Tibial nerve (tissue), 4 donors: ENCODE measurements around the gene LBH. TPM values are rescaled to one million over a fixed set of nuclear protein-coding genes. Genes with fewer than 3 reads are reported as not detected.

ENCODE experiments used
- DNase-seq, 2 donors: peaks; one replicate each; pipeline ENCODE4 v3.0.0-alpha.2; 2019; ENCODE audit warnings: low spot score in 2 of 2
- H3K27ac ChIP-seq, 4 donors: fragments of 200-600 bp; sonication (generic) in 3 of 4; one replicate each; pipeline ENCODE4 v1.5.1; 2017 to 2019; ENCODE audit warnings: mild to moderate bottlenecking in 1 of 4
- H3K27me3 ChIP-seq, 2 donors: fragments of 200-600 bp; sonication (generic) in 1 of 2; one replicate each; pipeline versions ENCODE4 v1.5.1 to v1.6.0; 2017 to 2019
- H3K36me3 ChIP-seq, 3 donors: fragments of 200-600 bp; sonication (generic); one replicate each; pipeline ENCODE4 v1.5.1; 2018 to 2019
- H3K4me1 ChIP-seq, 4 donors: fragments of 200-600 bp; sonication (generic) in 3 of 4; one replicate each; pipeline ENCODE4 v1.5.1; 2017 to 2019
- H3K4me3 ChIP-seq, 4 donors: fragments of 200-600 bp; sonication (generic) in 3 of 4; one replicate each; pipeline ENCODE4 v1.5.1; 2017 to 2019; ENCODE audit warnings: mild to moderate bottlenecking in 1 of 4, moderate library complexity in 1 of 4
- H3K9me3 ChIP-seq, 4 donors: fragments of 200-600 bp; sonication (generic) in 3 of 4; one replicate each; pipeline ENCODE4 v1.5.1; 2017 to 2019
- CTCF ChIP-seq, 5 experiments: fragments of 200-600 bp in 3 of 5; fragments of 450-650 bp in 2 of 5; sonication (generic) in 3 of 5; IDR thresholded peaks; one replicate each; pipeline ENCODE4 v1.5.1; 2016 to 2019; ENCODE audit warnings: antibody characterized with exemption in 5 of 5, mild to moderate bottlenecking in 3 of 5, moderate library complexity in 2 of 5
- EP300 ChIP-seq, 2 donors: sonication (generic); formaldehyde crosslinking; IDR thresholded peaks; one replicate each; pipeline ENCODE4 v1.6.1; 2017; ENCODE audit warnings: antibody characterized with exemption in 2 of 2, mild to moderate bottlenecking in 1 of 2
- POLR2A ChIP-seq, 2 donors: fragments of 450-650 bp; IDR thresholded peaks; one replicate each; pipeline ENCODE4 v1.6.1; 2017; ENCODE audit warnings: antibody characterized with exemption in 2 of 2, mild to moderate bottlenecking in 2 of 2, moderate library complexity in 2 of 2
- WGBS, 2 donors: methylation state at CpG; one replicate each; pipeline ENCODE4 v1.1.5; 2018; 5-methylcytosine and 5-hydroxymethylcytosine counted together
- total RNA-seq, 4 donors: library from RNA; depleted of rRNA; stranded (reverse); fragments of >200 nt; gene quantifications; one replicate each; pipeline ENCODE4 v1.1.0, GENCODE V29; 2016

Gene LBH
- total RNA-seq, 4 donors from 2014 or later = 12.7 to 31.6 (median 21.5) TPM

- H3K27me3 ChIP-seq = no peaks in the 10 kb centered on the region
- H3K36me3 ChIP-seq = no peaks in the 10 kb centered on the region
- WGBS, 2 donors = 92 to 95% methylated on average over 10 of the region's 10 CpGs
- H3K4me1 ChIP-seq = no peaks in the 10 kb centered on the region
- TF ChIP-seq POLR2A (IDR thresholded peaks at IDR 0.05) = no peak
- no peak for TF ChIP-seq EP300 (IDR thresholded peaks at IDR 0.05)
- no peak for TF ChIP-seq CTCF (IDR thresholded peaks at IDR 0.05)
- DNase-seq = no peak
- no peaks in the 10 kb centered on the region for H3K9me3 ChIP-seq
- no peak overlapping the region for H3K27ac ChIP-seq
- H3K4me3 ChIP-seq = no peak overlapping the region
Observed at GRCh38 chr2:30191107-30191506, 40.2 kb upstream of the LBH start.

- no peak for DNase-seq
Observed at GRCh38 chr2:30191819-30192271, 39.5 kb upstream of the LBH start.

DNA sequence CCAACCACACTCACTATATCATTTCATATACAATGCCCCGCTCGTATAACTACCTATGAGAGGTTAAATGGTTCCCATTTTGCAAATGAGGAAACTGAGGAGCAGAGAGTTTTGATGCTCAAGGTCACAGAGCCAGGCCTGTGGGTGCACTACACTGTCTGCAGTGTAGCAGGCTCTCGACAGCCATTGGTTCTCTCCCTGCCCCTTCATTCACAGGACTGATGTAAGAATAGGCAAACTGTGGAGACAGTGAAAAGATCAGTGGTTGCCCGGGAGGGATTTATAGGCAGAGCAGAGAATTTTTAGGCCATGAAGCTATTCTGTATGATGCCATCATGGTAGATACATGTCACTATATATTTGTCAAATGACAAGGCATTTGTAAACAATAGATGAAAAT, 39.0 kb upstream of the LBH start:
- Histone ChIP-seq H3K9me3 (no peaks in the 10 kb centered on the region), H3K4me1 (no peaks in the 10 kb centered on the region), H3K27ac (no peak overlapping the region), H3K36me3 (no peaks in the 10 kb centered on the region), H3K4me3 (no peak overlapping the region), H3K27me3 (no peaks in the 10 kb centered on the region)
- TF ChIP-seq POLR2A (IDR thresholded peaks at IDR 0.05) (no peak), EP300 (IDR thresholded peaks at IDR 0.05) (no peak), CTCF (IDR thresholded peaks at IDR 0.05) (no peak)
- no peak for DNase-seq
- 77% methylated on average over 4 of the region's 4 CpGs for WGBS, 2 donors

More at GRCh38 chr2:30191819-30192271, 39.5 kb upstream of the LBH start:
- Histone ChIP-seq H3K4me3 (no peak overlapping the region), H3K27me3 (no peaks in the 10 kb centered on the region), H3K4me1 (no peaks in the 10 kb centered on the region), H3K36me3 (no peaks in the 10 kb centered on the region), H3K27ac (no peak overlapping the region), H3K9me3 (no peaks in the 10 kb centered on the region)
- no peak for TF ChIP-seq POLR2A (IDR thresholded peaks at IDR 0.05)
- no peak for TF ChIP-seq EP300 (IDR thresholded peaks at IDR 0.05)
- no peak for TF ChIP-seq CTCF (IDR thresholded peaks at IDR 0.05)
- 77 to 78% methylated on average over 7 of the region's 7 CpGs for WGBS, 2 donors

DNA sequence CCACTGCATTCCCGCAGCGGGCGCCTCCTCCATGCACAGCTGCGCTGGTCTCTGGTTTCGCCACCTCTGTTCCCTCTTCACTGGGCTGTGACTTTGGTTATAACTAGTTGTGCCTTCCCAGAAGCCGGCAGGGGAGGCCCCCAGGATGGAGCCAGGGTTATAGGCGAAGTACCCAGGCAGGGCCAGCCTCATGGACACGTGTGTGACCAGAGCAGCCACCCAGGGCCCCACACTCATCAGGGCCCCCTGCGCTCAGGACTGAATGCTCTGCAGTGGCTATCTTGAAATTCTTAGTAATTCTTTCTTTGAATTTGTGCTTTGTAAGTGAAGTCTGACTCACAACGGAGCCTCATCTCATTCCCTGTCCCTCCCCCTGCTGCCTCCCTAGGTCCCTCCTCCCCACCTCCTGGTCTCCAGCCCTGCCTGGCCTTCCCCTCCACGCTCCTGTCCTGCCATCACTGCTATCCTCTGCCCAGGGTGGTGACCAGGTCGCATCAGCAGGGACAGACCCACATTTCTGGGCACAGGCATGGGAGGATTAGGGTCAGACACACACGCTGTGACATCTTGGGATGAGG, 38.1 kb upstream of the LBH start:
- no peaks in the 10 kb centered on the region for H3K36me3 ChIP-seq
- DNase-seq = no peak
- H3K4me1 ChIP-seq = no peaks in the 10 kb centered on the region
- H3K27ac ChIP-seq = no peak overlapping the region
- no peak for TF ChIP-seq POLR2A (IDR thresholded peaks at IDR 0.05)
- TF ChIP-seq CTCF (IDR thresholded peaks at IDR 0.05) = no peak
- no peak for TF ChIP-seq EP300 (IDR thresholded peaks at IDR 0.05)
- no peaks in the 10 kb centered on the region for H3K27me3 ChIP-seq
- WGBS, 2 donors = 76 to 84% methylated on average over 13 of the region's 13 CpGs
- no peak overlapping the region for H3K4me3 ChIP-seq
- no peaks in the 10 kb centered on the region for H3K9me3 ChIP-seq

- WGBS, 2 donors = 74 to 90% methylated on average over 7 of the region's 7 CpGs
Observed at GRCh38 chr2:30194421-30194820, 36.9 kb upstream of the LBH start.

More at GRCh38 chr2:30194421-30194820, 36.9 kb upstream of the LBH start:
- H3K36me3 ChIP-seq = no peaks in the 10 kb centered on the region
- no peak overlapping the region for H3K27ac ChIP-seq
- no peaks in the 10 kb centered on the region for H3K4me1 ChIP-seq
- H3K27me3 ChIP-seq = no peaks in the 10 kb centered on the region
- H3K4me3 ChIP-seq = no peak overlapping the region
- DNase-seq = no peak
- no peaks in the 10 kb centered on the region for H3K9me3 ChIP-seq
- TF ChIP-seq EP300 (IDR thresholded peaks at IDR 0.05) (no peak), POLR2A (IDR thresholded peaks at IDR 0.05) (no peak), CTCF (IDR thresholded peaks at IDR 0.05) (no peak)
